HL-60 (cell line): ENCODE measurements around the gene SCPEP1.

Experiments used
- GABPA ChIP-seq: IDR thresholded peaks from 2 replicates; pipeline ENCODE4 v1.6.1; 2012; ENCODE audit warnings: low read depth
- POLR2AphosphoS5 ChIP-seq: IDR thresholded peaks from 2 replicates; pipeline ENCODE4 v1.6.1; 2012; ENCODE audit warnings: low read depth
- SPI1 ChIP-seq: IDR thresholded peaks from 2 replicates; pipeline ENCODE4 v1.6.1; 2012; ENCODE audit warnings: low read depth, mild to moderate bottlenecking, borderline replicate concordance
- TF ChIP-seq, protein P1 (sequence below): IDR thresholded peaks from one replicate; pipeline ENCODE4 v1.5.1; 2011; ENCODE audit warnings: low read length, control low read depth, inconsistent platforms; ENCODE audit not compliant: insufficient read depth

DNA sequence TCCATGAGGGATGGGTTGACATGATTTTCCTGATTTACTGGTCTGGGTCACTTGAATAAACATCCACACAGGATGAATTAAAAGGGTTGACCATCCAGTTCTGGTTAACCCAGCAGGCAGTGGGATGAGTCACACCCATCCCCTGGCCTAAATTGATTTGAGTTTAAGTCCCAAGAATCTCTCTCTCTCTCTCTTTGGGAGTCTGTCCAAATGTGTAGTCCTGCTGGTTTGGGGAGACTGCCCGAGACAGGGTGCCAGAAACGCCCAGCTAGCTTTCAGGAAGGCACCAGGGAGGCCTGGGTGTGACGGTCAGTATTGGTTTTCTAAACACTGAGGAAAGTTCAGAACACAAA is 38.8 kb downstream of the SCPEP1 start:
- TF ChIP-seq, protein P1, sequence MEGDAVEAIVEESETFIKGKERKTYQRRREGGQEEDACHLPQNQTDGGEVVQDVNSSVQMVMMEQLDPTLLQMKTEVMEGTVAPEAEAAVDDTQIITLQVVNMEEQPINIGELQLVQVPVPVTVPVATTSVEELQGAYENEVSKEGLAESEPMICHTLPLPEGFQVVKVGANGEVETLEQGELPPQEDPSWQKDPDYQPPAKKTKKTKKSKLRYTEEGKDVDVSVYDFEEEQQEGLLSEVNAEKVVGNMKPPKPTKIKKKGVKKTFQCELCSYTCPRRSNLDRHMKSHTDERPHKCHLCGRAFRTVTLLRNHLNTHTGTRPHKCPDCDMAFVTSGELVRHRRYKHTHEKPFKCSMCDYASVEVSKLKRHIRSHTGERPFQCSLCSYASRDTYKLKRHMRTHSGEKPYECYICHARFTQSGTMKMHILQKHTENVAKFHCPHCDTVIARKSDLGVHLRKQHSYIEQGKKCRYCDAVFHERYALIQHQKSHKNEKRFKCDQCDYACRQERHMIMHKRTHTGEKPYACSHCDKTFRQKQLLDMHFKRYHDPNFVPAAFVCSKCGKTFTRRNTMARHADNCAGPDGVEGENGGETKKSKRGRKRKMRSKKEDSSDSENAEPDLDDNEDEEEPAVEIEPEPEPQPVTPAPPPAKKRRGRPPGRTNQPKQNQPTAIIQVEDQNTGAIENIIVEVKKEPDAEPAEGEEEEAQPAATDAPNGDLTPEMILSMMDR, result no peak
- no peak for TF ChIP-seq POLR2AphosphoS5
- TF ChIP-seq GABPA, result no peak
- TF ChIP-seq SPI1, result no peak
